ENCODE results near the gene DELE1. TPM values are rescaled to one million over a fixed set of nuclear protein-coding genes. Genes with fewer than 3 reads are reported as not detected.
A peak's percentile ranks its signal among the peaks of the same experiment; 100 is the strongest.

The DELE1 gene
- total and polyA plus RNA-seq, 3 experiments from 2014 or later, result 27.3 to 50.2 (median 48.8) TPM

DNA sequence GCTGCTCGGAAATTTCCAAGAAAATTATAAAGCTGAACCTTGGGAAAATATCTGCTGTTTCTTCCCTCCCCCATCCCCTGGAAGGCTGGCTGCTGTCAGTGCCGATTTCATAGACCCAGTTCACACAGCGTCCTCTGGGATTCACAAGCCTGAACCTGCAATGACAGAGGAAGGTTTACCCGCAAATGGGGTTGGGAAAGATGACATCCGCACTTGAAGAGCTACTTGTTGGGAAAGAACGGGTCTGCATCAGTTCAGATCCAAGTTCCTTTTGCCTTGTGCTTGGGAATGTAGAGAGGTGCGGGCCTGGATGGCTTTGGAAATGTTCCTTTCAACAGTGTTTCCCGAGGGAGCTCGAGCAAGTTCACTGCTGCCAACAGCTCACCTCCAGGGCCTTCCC lies 20.4 kb downstream of the DELE1 start:
- H3K4me3 Mint-ChIP-seq, result no peak overlapping the region
- peak overlapping the region in 1 of 8 donors; percentile 11 for H3K27ac Mint-ChIP-seq
- H3K27me3 ChIP-seq (ENCODE audit: insufficient read depth, low read length, poor library complexity, severe bottlenecking), result no peaks in the 10 kb centered on the region
- H3K4me1 ChIP-seq (ENCODE audit: insufficient read depth, low read length), result no peaks in the 10 kb centered on the region
- peaks cover 0 to 2% (median 0%) of the 10 kb centered on the region in 3 donors for H3K4me1 Mint-ChIP-seq
- ChIA-PET CTCF (interaction anchor here (1.1 to 1.4 kb wide), 4 partner anchors 13 to 252 kb away, joined by 3 to 11 read pairs (median 6); partner anchors contain the start of gene RNF14), POLR2A (no interaction called here)
- no peak overlapping the region for H3K27ac ChIP-seq (ENCODE audit: low read depth, low read length)
- no peak overlapping the region for H3K4me3 ChIP-seq (ENCODE audit: low read length)
- DNase-seq, result no peak
- H3K9me3 ChIP-seq (ENCODE audit: low read length), result no peaks in the 10 kb centered on the region
- H3K9me3 Mint-ChIP-seq, result no peaks in the 10 kb centered on the region
- H3K36me3 ChIP-seq (ENCODE audit: insufficient read depth, low read length), result peaks cover 5% of the 10 kb centered on the region
- no peaks in the 10 kb centered on the region for H3K27me3 Mint-ChIP-seq
- H3K36me3 Mint-ChIP-seq, result peaks cover 0 to 18% (median 0%) of the 10 kb centered on the region in 3 donors

DNA sequence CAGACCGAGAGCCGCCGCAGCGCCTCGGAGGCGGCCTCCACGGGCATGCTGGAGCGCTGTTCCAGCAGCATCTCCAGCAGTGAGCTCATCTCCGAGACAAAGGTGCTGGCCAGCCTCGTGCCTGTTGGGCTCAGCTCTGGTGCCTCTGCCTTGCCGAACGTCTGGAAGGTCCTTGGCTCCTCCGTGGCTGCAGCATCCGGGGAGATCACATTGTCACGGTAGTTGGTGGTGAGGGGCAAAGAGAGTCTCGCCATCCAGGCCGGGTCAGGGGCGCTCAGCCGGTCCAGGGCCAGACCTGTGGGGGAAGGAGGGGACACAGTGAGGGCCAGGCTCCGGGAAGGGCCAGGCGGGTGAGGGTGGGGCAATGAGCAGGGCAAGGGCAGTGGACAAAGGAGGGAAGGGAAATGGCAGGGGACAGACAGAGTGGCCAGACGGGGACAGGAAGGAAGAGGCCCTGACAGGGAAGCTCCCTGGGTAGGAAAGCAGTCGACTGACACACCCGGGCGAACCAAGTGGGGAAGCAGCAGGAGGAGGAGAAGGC lies 21.9 kb downstream of the DELE1 start:
- Histone ChIP-seq H3K4me1 (ENCODE audit: insufficient read depth, low read length) (no peaks in the 10 kb centered on the region), H3K4me3 (ENCODE audit: low read length) (no peak overlapping the region), H3K9me3 (ENCODE audit: low read length) (no peaks in the 10 kb centered on the region), H3K27ac (ENCODE audit: low read depth, low read length) (no peak overlapping the region), H3K27me3 (ENCODE audit: insufficient read depth, low read length, poor library complexity, severe bottlenecking) (no peaks in the 10 kb centered on the region), H3K36me3 (ENCODE audit: insufficient read depth, low read length) (no peaks in the 10 kb centered on the region)
- Mint-ChIP-seq H3K4me1 (peaks cover 0 to 2% (median 0%) of the 10 kb centered on the region in 3 donors), H3K36me3 (peaks cover 0 to 9% (median 0%) of the 10 kb centered on the region in 3 donors), H3K27ac (peak overlapping the region in 1 of 8 donors; percentile 93), H3K27me3 (no peaks in the 10 kb centered on the region), H3K4me3 (no peak overlapping the region), H3K9me3 (no peaks in the 10 kb centered on the region)
- DNase-seq, result no peak
- CTCF ChIA-PET, result interaction anchor here (0.8 kb wide), 1 partner anchor 15 kb away, joined by 3 read pairs; no protein-coding TSS in a partner anchor
- POLR2A ChIA-PET, result no interaction called here

DNA sequence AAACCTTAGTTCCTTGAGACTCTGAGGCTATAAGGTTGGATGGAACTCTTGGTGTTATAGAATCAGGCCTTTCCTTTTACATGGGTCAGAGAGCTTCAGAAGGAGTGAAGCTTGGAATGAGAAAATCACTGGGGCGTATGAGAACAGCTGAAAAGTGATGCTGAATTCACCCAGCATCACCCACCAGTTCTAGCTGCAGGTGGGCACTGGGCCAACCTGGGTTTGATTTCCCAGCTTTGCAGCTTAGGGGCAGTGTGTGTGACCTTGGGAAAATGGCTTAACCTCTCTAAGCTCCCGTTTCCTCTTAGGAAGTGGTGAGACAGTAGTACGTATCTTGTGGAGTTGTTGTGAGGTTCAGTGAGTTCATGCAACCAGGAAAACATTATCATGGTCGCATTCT lies 23.6 kb downstream of the DELE1 start:
- H3K4me3 ChIP-seq (ENCODE audit: low read length), result no peak overlapping the region
- Mint-ChIP-seq H3K36me3 (peaks cover 0 to 4% (median 3%) of the 10 kb centered on the region in 3 donors), H3K9me3 (no peaks in the 10 kb centered on the region), H3K27me3 (no peaks in the 10 kb centered on the region), H3K4me1 (peaks cover 4 to 8% (median 8%) of the 10 kb centered on the region in 3 donors), H3K27ac (peak overlapping the region in 2 of 8 donors; percentile 26 to 33), H3K4me3 (no peak overlapping the region)
- no peaks in the 10 kb centered on the region for H3K4me1 ChIP-seq (ENCODE audit: insufficient read depth, low read length)
- H3K27me3 ChIP-seq (ENCODE audit: insufficient read depth, low read length, poor library complexity, severe bottlenecking), result no peaks in the 10 kb centered on the region
- ChIA-PET POLR2A (no interaction called here), CTCF (interaction anchor here (2.4 kb wide), 1 partner anchor 13 kb away, joined by 7 read pairs; no protein-coding TSS in a partner anchor)
- H3K36me3 ChIP-seq (ENCODE audit: insufficient read depth, low read length), result no peaks in the 10 kb centered on the region
- no peak overlapping the region for H3K27ac ChIP-seq (ENCODE audit: low read depth, low read length)
- no peak for DNase-seq
- no peaks in the 10 kb centered on the region for H3K9me3 ChIP-seq (ENCODE audit: low read length)

DNA sequence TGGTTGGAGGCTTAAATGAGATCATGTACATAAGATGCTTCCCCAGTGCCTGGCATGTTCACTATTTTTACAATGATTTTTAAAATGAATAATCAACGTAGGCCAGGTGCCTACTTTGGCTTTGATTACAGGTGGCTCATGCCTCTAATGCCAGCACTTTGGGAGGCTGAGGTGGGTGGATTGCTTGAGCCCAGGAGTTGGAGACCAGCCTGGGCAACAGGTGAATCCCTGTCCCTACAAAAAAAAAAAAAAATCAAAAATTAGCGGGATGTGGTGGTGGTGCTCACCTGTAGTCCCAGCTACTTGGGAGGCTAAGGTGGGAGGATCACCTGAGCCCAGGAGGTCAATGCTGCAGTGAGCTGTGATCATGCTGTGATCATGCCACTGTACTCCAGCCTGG lies 25.1 kb downstream of the DELE1 start:
- Mint-ChIP-seq H3K27ac (no peak overlapping the region), H3K4me1 (peaks cover 4 to 8% (median 8%) of the 10 kb centered on the region in 3 donors), H3K4me3 (no peak overlapping the region), H3K9me3 (no peaks in the 10 kb centered on the region), H3K36me3 (peaks cover 0 to 4% (median 3%) of the 10 kb centered on the region in 3 donors), H3K27me3 (no peaks in the 10 kb centered on the region)
- H3K36me3 ChIP-seq (ENCODE audit: insufficient read depth, low read length), result no peaks in the 10 kb centered on the region
- H3K4me3 ChIP-seq (ENCODE audit: low read length), result no peak overlapping the region
- ChIA-PET CTCF (interaction anchor here (2.4 kb wide), 1 partner anchor 12 kb away, joined by 7 read pairs; no protein-coding TSS in a partner anchor), POLR2A (interaction anchor here (0.7 kb wide), 1 partner anchor 11 kb away, joined by 5 read pairs; no protein-coding TSS in a partner anchor)
- H3K27me3 ChIP-seq (ENCODE audit: insufficient read depth, low read length, poor library complexity, severe bottlenecking), result no peaks in the 10 kb centered on the region
- no peaks in the 10 kb centered on the region for H3K9me3 ChIP-seq (ENCODE audit: low read length)
- H3K4me1 ChIP-seq (ENCODE audit: insufficient read depth, low read length), result no peaks in the 10 kb centered on the region
- DNase-seq, result no peak
- H3K27ac ChIP-seq (ENCODE audit: low read depth, low read length), result no peak overlapping the region

DNA sequence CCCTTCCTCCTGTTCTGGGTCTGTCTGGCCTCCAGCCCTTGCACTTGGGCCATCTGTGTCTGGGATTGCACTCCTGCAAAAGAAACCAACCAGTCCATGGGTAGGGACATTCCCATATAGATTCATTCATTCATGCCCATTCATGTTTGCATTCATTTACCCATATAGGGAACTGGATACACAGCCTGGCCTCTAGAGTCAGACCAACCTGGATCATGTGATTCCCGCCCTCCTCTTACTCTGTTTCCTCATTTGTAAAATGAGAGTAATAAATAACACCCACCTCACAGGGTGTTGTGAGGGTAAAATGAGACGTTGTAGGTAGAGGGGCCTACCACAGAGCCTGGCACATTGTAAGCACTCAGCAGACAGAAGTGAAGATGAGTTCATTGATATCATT lies 25.8 kb downstream of the DELE1 start:
- Histone ChIP-seq H3K27me3 (ENCODE audit: insufficient read depth, low read length, poor library complexity, severe bottlenecking) (no peaks in the 10 kb centered on the region), H3K4me3 (ENCODE audit: low read length) (no peak overlapping the region), H3K36me3 (ENCODE audit: insufficient read depth, low read length) (no peaks in the 10 kb centered on the region), H3K27ac (ENCODE audit: low read depth, low read length) (no peak overlapping the region), H3K9me3 (ENCODE audit: low read length) (no peaks in the 10 kb centered on the region), H3K4me1 (ENCODE audit: insufficient read depth, low read length) (no peaks in the 10 kb centered on the region)
- Mint-ChIP-seq H3K27me3 (no peaks in the 10 kb centered on the region), H3K36me3 (peaks cover 0 to 5% (median 4%) of the 10 kb centered on the region in 3 donors), H3K27ac (no peak overlapping the region), H3K4me3 (no peak overlapping the region), H3K9me3 (no peaks in the 10 kb centered on the region), H3K4me1 (peaks cover 4 to 8% (median 8%) of the 10 kb centered on the region in 3 donors)
- POLR2A ChIA-PET, result interaction anchor here (0.7 kb wide), 1 partner anchor 12 kb away, joined by 5 read pairs; no protein-coding TSS in a partner anchor
- CTCF ChIA-PET, result no interaction called here
- DNase-seq, result no peak

DNA sequence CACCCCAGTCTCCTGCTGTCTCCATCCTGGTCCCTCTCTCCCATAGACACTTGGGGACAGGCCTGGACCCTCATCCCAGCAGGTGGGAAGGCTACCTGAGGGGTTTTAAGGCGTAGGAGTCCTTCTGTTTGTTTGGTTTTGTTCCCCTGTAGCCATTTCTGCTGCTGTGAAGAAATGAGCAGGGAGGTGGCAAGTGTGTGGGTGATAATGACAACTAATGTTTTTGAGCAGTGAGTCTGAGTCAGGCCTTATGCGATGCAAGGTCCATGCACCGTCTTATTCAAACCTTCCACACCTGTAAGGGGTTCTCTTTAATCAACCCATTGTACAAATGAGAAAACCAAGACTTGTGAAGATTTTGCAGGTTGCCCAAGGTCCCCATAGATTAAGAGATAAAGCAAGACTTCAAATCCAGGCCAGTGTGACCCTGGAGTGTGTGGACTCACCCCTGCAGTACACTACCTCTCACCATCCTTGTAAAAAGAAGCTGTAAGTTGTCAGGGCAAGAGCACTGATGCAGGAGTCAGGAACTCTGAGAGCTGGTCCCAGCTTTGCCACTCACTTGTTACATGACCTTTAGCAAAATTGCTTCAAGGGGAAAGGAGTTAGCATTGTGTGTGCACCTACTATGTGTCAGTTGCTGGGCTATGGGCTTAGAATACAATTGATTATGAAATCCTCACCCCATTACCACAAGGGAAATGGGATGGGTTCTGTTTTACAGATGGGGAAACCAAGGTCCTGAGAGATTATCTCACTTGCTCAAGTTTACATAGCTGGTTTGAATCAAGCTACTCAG lies 26.7 kb downstream of the DELE1 start:
- no peak overlapping the region for H3K27ac Mint-ChIP-seq
- H3K4me1 ChIP-seq (ENCODE audit: insufficient read depth, low read length), result no peaks in the 10 kb centered on the region
- no peaks in the 10 kb centered on the region for H3K9me3 Mint-ChIP-seq
- H3K36me3 Mint-ChIP-seq, result peaks cover 0 to 6% (median 4%) of the 10 kb centered on the region in 3 donors
- DNase-seq, result no peak
- H3K27ac ChIP-seq (ENCODE audit: low read depth, low read length), result no peak overlapping the region
- no peak overlapping the region for H3K4me3 Mint-ChIP-seq
- peaks cover 4 to 8% (median 8%) of the 10 kb centered on the region in 3 donors for H3K4me1 Mint-ChIP-seq
- no peaks in the 10 kb centered on the region for H3K36me3 ChIP-seq (ENCODE audit: insufficient read depth, low read length)
- ChIA-PET CTCF (interaction anchor here (0.7 to 1.1 kb wide), 3 partner anchors 8 to 19 kb away, joined by 3 read pairs; partner anchors contain the start of gene RNF14), POLR2A (no interaction called here)
- no peak overlapping the region for H3K4me3 ChIP-seq (ENCODE audit: low read length)
- no peaks in the 10 kb centered on the region for H3K27me3 Mint-ChIP-seq
- no peaks in the 10 kb centered on the region for H3K9me3 ChIP-seq (ENCODE audit: low read length)
- H3K27me3 ChIP-seq (ENCODE audit: insufficient read depth, low read length, poor library complexity, severe bottlenecking), result no peaks in the 10 kb centered on the region

DNA sequence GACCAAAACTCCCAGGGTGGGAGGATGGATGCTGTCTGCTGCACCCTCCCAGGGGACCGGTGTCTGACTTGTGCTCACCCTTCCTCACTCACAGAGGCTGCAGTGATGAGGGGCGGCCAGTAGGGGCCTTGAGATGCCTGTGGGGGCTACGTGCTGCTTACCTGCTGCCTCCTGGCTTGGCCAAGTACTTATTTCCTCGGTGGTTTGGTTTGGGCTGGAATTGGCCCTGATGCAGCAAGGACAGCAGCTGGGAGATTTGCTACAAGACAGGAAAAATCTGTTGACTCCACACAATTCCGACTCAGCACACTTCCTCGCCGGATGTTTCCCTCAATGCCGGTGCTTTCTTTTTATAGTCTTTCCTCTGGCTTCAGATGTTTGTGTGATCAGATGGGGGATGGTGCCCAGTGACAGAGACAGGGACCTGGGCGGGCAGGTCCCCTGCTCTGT lies 27.7 kb downstream of the DELE1 start:
- Histone ChIP-seq H3K36me3 (ENCODE audit: insufficient read depth, low read length) (no peaks in the 10 kb centered on the region), H3K4me3 (ENCODE audit: low read length) (no peak overlapping the region), H3K27me3 (ENCODE audit: insufficient read depth, low read length, poor library complexity, severe bottlenecking) (no peaks in the 10 kb centered on the region), H3K4me1 (ENCODE audit: insufficient read depth, low read length) (no peaks in the 10 kb centered on the region), H3K9me3 (ENCODE audit: low read length) (no peaks in the 10 kb centered on the region), H3K27ac (ENCODE audit: low read depth, low read length) (no peak overlapping the region)
- DNase-seq, result peak in 1 of 5 donors; percentile 37
- Mint-ChIP-seq H3K4me1 (peaks cover 4 to 8% (median 8%) of the 10 kb centered on the region in 3 donors), H3K4me3 (peak overlapping the region in 1 of 7 donors; percentile 34), H3K36me3 (peaks cover 0 to 7% (median 4%) of the 10 kb centered on the region in 3 donors), H3K9me3 (no peaks in the 10 kb centered on the region), H3K27ac (no peak overlapping the region), H3K27me3 (no peaks in the 10 kb centered on the region)
- POLR2A ChIA-PET, result no interaction called here
- CTCF ChIA-PET, result interaction anchor here (1.0 kb wide), 1 partner anchor 9 kb away, joined by 3 read pairs; no protein-coding TSS in a partner anchor

DNA sequence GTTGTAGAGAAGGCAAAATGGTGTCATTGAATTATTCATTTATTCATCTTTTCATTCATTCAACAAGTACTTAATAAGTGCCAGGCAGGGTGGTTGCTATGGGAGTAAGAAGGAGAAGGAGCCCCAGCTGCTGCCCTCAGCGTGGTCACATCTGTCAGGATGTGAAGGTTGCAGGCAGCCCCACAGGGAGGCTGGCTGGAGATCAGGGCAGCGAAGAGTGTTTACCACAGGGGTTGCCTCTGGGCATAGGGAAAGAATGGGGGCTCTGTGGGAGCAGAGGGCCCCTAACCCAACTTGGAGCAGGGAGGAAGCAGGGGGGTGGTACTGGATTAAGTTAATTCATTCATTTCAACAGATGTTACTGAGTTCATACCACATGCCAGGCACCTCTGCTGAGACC lies 28.3 kb downstream of the DELE1 start:
- CTCF ChIA-PET, result interaction anchor here (0.8 kb wide), 1 partner anchor 349 kb away, joined by 3 read pairs; no protein-coding TSS in a partner anchor
- H3K9me3 ChIP-seq (ENCODE audit: low read length), result no peaks in the 10 kb centered on the region
- H3K4me1 ChIP-seq (ENCODE audit: insufficient read depth, low read length), result no peaks in the 10 kb centered on the region
- Mint-ChIP-seq H3K4me3 (no peak overlapping the region), H3K27ac (peak overlapping the region in 1 of 8 donors; percentile 3), H3K27me3 (no peaks in the 10 kb centered on the region), H3K36me3 (peaks cover 0 to 9% (median 6%) of the 10 kb centered on the region in 3 donors), H3K4me1 (peaks cover 4 to 8% (median 8%) of the 10 kb centered on the region in 3 donors), H3K9me3 (no peaks in the 10 kb centered on the region)
- no peak for DNase-seq
- POLR2A ChIA-PET, result no interaction called here
- H3K4me3 ChIP-seq (ENCODE audit: low read length), result no peak overlapping the region
- H3K36me3 ChIP-seq (ENCODE audit: insufficient read depth, low read length), result no peaks in the 10 kb centered on the region
- no peak overlapping the region for H3K27ac ChIP-seq (ENCODE audit: low read depth, low read length)
- no peaks in the 10 kb centered on the region for H3K27me3 ChIP-seq (ENCODE audit: insufficient read depth, low read length, poor library complexity, severe bottlenecking)

Data from CD8-positive, alpha-beta memory T cell (primary cell).